ENCODE measurements around the gene TEX264.

The TEX264 gene

DNA sequence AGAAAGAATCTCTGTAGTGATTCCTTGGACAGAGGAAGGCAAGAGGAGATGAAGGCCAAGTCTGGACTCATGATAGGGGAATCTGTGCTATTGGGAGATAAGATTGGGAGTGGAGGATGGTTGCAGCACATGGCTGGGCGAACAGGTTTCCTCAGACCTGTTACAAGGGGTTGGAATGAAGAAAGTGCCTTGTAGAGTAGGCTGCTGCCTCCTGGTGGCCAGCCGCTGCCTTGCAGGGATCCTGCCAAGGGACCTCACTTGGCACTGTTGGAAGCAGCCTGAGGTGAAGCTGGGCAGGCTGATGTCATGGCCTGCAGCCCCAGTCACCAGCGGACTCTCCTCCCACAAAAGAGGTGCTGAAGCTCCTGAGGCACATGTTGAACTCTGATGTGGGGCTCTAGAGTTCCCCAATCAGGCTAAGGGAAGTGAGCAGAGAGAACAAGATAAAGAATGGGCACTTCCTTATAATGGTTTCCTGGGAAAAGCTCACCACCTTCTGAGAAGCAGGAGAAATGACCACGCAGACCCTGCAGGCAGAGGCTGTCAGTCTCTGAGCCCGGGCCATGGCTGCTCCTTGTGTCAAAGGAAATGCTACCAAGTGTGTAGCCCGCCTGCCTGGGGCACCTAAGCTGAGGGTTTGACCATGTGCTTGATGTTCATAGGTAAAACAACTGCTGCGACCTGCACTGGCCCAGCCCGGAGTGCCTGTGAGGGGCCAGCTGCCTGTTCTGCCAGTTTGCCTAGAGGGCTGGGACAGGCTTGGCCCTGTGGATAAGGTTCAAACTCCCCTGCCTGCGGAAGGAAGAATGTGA is 1.6 kb upstream of the TEX264 start:
- in situ Hi-C loops (cut with MboI; ENCODE audit: low sequenced_read_pairs, unreplicated experiment) = no loop called here
- TF ChIP-seq CTCF (IDR thresholded peaks at IDR 0.05; ENCODE audit: borderline replicate concordance, control extremely low read depth, extremely low read depth, insufficient read depth, missing control alignments) = peak; percentile 93
- DNase-seq (ENCODE audit: low spot score) = peak; percentile 75

GRCh38 chr3:51670053-51670822 is 814 bp upstream of the TEX264 start:
- DNase-seq (ENCODE audit: low spot score) = no peak
- TF ChIP-seq CTCF (IDR thresholded peaks at IDR 0.05; ENCODE audit: borderline replicate concordance, control extremely low read depth, extremely low read depth, insufficient read depth, missing control alignments) = no peak
- in situ Hi-C loops (cut with MboI; ENCODE audit: low sequenced_read_pairs, unreplicated experiment) = no loop called here

DNA sequence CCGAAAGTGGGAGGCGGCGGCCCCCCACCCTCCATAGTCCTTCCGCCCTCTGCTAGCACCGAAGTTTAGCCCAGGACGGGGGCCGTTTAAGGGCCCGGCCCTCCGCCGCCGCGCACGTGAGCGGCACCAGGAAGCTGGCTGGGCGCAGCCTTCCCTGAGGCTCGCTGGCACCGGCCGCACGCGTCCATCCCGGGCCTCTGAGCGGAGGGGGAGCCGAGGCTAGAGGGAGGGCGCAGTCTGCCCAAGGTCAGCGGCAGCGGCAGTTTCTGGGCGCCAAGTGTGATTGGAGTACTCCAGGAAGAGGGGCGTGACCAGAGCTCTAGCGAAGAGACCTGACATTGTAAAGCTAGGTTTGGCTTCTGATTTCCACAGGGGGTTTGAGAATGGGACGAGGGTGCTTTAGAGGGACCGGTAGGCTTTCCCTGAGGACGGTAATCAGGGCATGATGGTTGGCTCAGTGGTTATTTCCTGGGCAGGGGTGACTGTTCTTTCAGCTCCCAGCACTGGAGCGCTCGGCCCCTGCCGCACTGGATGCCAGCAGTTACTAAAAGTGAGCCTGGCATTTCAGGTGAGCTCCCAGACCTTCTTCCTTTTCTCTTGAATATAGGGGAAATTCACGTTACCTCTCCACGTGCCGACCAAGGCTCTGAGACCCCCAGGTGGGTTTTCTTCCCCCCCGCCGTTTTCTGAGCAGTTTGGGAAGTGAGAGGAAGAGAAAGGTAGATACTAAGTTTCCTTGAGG is 853 bp downstream of the TEX264 start:
- in situ Hi-C loops (cut with MboI; ENCODE audit: low sequenced_read_pairs, unreplicated experiment) = no loop called here
- DNase-seq (ENCODE audit: low spot score) = peak; percentile 82
- TF ChIP-seq CTCF (IDR thresholded peaks at IDR 0.05; ENCODE audit: borderline replicate concordance, control extremely low read depth, extremely low read depth, insufficient read depth, missing control alignments) = no peak

GRCh38 chr3:51673181-51673801 is 2.2 kb downstream of the TEX264 start:
- TF ChIP-seq CTCF (IDR thresholded peaks at IDR 0.05; ENCODE audit: borderline replicate concordance, control extremely low read depth, extremely low read depth, insufficient read depth, missing control alignments) = no peak
- in situ Hi-C loops (cut with MboI; ENCODE audit: low sequenced_read_pairs, unreplicated experiment) = no loop called here

DNA sequence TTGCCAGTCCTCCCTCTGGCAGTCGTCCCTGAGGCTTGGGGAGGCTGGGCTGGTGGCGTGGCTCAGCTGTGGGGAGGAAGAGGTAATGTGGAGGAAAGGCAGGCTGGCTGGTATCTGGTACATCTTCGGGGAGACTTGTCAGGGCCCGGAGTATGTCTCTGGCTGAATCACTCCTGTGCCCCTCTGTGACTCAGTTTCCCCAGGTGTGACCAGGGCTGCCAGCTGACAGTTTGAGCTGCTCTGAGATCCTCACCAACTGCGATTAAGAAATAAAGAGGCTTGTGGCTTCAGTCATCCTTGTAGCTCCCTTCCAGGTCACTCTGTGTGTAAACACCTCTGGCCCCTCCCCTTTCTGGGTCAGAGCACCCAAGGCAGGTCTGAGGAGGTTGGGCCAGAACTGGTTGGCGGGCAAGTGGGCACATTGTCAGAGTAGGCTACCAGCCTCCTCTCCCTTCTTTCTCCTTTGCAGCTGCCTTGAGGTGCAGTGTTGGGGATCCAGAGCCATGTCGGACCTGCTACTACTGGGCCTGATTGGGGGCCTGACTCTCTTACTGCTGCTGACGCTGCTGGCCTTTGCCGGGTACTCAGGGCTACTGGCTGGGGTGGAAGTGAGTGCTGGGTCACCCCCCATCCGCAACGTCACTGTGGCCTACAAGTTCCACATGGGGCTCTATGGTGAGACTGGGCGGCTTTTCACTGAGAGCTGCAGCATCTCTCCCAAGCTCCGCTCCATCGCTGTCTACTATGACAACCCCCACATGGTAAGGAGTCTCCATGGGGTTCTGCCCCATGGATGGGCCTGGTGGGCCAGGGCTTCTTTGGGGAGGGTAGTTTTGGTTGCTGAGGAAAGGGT is 3.0 kb downstream of the TEX264 start:
- in situ Hi-C loops (cut with MboI; ENCODE audit: low sequenced_read_pairs, unreplicated experiment) = no loop called here
- TF ChIP-seq CTCF (IDR thresholded peaks at IDR 0.05; ENCODE audit: borderline replicate concordance, control extremely low read depth, extremely low read depth, insufficient read depth, missing control alignments) = no peak
- DNase-seq (ENCODE audit: low spot score) = no peak

More at GRCh38 chr3:51673181-51673801, 2.2 kb downstream of the TEX264 start:
- no peak for DNase-seq (ENCODE audit: low spot score)

All from GM13976 (cell line).